ENCODE data around the gene ADRA1B.

The ADRA1B gene

DNA sequence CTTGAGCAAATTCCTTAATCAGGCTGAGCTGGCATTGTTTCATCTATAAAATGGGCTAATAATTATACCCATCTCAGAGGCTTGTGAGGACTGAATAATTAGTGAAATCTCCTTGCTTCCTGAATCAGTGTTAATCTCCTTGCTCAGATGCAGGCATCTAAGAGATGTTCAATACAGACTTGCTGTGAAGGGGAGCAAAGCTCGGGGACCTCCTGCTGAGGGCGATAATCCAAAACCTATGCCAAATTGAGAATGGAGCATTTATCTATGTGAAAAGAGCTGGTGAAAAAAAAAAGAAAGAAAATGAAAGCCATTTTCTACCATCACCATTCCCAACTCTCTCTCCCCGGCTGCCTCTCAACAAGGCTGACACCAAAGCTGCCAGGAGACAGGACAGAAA is 37.3 kb downstream of the ADRA1B start:
- TF ChIP-seq, protein P1, sequence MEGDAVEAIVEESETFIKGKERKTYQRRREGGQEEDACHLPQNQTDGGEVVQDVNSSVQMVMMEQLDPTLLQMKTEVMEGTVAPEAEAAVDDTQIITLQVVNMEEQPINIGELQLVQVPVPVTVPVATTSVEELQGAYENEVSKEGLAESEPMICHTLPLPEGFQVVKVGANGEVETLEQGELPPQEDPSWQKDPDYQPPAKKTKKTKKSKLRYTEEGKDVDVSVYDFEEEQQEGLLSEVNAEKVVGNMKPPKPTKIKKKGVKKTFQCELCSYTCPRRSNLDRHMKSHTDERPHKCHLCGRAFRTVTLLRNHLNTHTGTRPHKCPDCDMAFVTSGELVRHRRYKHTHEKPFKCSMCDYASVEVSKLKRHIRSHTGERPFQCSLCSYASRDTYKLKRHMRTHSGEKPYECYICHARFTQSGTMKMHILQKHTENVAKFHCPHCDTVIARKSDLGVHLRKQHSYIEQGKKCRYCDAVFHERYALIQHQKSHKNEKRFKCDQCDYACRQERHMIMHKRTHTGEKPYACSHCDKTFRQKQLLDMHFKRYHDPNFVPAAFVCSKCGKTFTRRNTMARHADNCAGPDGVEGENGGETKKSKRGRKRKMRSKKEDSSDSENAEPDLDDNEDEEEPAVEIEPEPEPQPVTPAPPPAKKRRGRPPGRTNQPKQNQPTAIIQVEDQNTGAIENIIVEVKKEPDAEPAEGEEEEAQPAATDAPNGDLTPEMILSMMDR (IDR thresholded peaks at IDR 0.05): no peak

DNA sequence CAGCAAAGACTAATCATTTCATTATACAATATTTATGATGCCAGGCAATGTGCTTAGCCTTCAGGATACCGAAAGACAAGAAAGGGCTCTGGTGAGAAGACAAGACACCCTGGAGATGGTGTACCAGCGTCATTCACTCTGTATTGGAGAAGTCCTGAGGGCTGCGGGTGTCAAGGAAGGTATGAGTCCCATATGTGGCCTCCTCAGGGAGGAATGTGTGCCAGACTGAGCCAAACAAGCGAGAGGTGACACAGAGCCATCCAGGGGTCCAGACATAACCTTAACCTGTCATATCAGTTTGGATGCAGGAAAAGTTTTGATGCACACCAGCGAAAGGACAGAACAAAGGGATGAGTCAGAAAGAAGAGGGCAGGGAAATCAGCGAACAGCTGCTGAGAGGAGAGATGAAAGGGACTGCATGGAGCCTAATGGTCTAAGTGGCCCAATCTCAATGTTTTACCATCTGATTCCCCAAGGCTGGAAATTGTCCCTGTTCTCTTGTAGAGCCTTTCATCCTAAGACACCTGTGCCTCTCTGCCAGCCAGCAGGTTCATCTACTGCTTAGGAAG is 38.9 kb downstream of the ADRA1B start:
- Histone ChIP-seq H3K27ac (no peak overlapping the region), H3K4me3 (no peak overlapping the region)
- no peak for DNase-seq (ENCODE audit: low spot score)
- TF ChIP-seq, protein P1 (IDR thresholded peaks at IDR 0.05): no peak

More for the DNA sequence above, 37.3 kb downstream of the ADRA1B start:
- no peak for DNase-seq (ENCODE audit: low spot score)
- Histone ChIP-seq H3K27ac (no peak overlapping the region), H3K4me3 (no peak overlapping the region)

DNA sequence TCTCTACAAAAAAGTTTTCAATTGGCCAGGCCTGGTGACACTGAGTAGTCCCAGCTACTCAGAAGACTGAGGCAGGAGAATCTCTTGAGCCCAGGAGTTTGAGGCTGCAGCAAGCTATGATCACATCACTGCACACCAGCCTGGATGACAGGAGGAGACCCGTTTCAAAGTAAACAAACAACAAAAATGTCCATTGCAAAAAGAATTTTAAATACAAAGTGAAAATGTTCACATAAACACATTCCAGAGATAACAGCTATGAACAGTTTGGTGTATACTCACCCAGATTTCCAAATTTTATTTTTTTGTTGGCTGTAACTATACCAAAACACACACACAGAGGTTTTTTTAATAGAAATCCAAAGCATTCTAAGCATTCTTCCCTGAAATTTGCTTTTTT is 39.8 kb downstream of the ADRA1B start:
- no peak overlapping the region for H3K27ac ChIP-seq
- H3K4me3 ChIP-seq: no peak overlapping the region
- DNase-seq (ENCODE audit: low spot score): no peak
- TF ChIP-seq, protein P1 (IDR thresholded peaks at IDR 0.05): no peak

DNA sequence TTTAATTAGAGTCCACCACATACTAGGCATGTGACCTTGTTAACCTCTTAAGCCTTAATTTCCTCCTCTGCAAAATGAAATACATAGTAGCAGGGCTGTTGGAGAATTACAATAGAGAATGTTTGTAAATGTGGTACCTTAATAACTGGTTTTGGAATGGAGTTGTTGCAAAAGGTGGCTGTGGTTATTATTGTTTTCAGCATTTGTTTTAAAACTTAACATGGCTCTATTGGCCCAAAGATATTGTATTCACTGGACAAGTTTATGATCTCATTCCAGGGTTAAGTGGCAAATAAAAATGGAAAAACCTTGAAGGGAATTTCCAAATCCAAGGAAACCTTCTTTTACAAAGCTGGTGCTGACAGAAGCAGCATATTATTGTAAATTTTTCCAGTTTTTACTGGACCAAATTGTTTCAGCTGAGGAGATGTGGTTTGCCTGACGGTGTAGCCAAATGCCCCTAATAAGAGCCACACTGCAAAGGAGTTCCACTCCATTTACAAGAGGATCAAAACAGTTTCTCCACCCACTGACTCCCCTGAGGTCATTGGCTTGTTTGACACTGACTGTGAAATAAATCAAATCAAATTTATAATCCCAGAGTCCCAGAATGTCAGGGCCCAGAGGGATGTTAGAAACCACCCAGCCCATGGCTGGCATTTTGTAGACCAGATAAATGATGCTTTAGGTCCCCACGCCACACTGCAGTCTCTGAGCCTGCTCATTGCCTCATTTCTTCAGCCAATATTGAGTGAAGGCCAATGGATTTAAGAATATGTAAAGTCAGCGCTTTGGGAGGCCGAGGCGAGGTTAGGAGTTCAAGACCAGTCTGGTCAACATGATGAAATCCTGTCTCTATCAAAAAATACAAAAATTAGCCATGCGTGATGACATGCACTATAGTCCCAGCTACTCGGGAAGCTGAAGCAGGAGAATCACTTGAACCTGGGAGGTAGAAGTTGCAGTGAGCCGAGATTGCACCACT is 45.2 kb downstream of the ADRA1B start:
- Histone ChIP-seq H3K27ac (no peak overlapping the region), H3K4me3 (no peak overlapping the region)
- DNase-seq (ENCODE audit: low spot score): no peak
- TF ChIP-seq, protein P1 (IDR thresholded peaks at IDR 0.05): no peak

DNA sequence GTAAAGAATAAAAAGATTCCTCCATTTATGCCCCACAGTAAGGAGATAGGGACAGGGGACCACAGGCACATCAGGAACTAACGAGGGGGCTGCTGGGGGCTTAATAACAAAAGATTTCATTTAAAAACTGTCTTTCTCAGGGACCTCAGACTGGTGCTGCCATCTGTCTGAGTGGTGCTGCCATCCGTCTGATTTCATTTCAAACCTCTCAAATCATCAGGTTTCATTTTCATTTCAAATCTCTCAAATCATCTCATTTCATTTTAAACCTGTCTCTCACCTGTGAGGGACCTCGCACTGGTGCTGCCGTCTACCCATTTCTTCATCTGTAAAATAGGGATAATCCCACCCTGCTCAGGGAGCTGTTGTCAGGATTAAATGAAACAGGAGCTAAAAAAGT is 45.9 kb downstream of the ADRA1B start:
- no peak overlapping the region for H3K4me3 ChIP-seq
- no peak for DNase-seq (ENCODE audit: low spot score)
- TF ChIP-seq, protein P1 (IDR thresholded peaks at IDR 0.05): no peak
- no peak overlapping the region for H3K27ac ChIP-seq

DNA sequence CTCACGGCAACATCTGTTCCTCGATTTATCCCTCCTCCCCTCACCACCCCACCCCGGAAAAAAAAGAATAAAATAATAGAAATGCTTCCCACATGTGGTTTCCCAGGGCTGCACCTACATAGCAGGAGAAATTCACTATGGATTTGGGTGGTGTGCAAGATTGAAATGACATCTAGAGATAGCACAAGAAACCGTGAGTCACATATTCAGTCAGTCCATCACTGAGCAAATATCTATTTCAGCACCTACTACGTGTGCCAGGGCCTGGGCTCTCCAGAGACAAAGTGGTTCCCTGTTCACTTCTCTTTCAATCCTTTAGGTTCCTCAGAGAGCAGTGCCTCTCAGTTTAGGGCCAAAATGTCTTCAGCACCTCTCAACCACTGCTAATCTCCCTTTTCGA is 47.7 kb downstream of the ADRA1B start:
- H3K4me3 ChIP-seq: no peak overlapping the region
- H3K27ac ChIP-seq: no peak overlapping the region
- no peak for DNase-seq (ENCODE audit: low spot score)
- TF ChIP-seq, protein P1 (IDR thresholded peaks at IDR 0.05): no peak

Data from coronary artery (tissue), 2 donors.